Psoas muscle (tissue), 8 donors: Measurements from ENCODE around the gene TRAF2. TPM values are rescaled to one million over a fixed set of nuclear protein-coding genes. Genes with fewer than 3 reads are reported as not detected.
"Not testable (repeated sequence)": the region's sequence is repeated elsewhere in the genome, so short reads cannot be mapped to it uniquely, and the experiment has no call there.

ENCODE experiments used
- ATAC-seq, 4 donors: fragments of 200-7000 bp; cut with Tn5 transposase; one replicate each; pipeline ENCODE4 v1.9.1; 2020; ENCODE audit warnings: moderate library complexity in 3 of 4, mild to moderate bottlenecking in 2 of 4
- DNase-seq, 2 donors: peaks; one replicate each; pipeline ENCODE4 v3.0.0-alpha.2; 2020
- H3K27ac ChIP-seq: fragments of 200-600 bp; one replicate; pipeline ENCODE4 v1.8.0; 2022
- H3K27me3 ChIP-seq, 3 donors: fragments of 200-600 bp in 1 of 3; one replicate each; pipeline versions ENCODE4 v1.6.1 to v1.8.0; 2013 to 2022; ENCODE audit warnings: low read length in 2 of 3, mild to moderate bottlenecking in 2 of 3, moderate library complexity in 1 of 3; ENCODE audit not compliant: insufficient read depth in 3 of 3
- H3K36me3 ChIP-seq, 2 donors: fragments of 200-600 bp in 1 of 2; one replicate each; pipeline versions ENCODE4 v1.6.1 to v1.8.0; 2013 to 2022; ENCODE audit warnings: low read depth in 1 of 2, mild to moderate bottlenecking in 1 of 2, moderate library complexity in 1 of 2; ENCODE audit not compliant: insufficient read depth in 1 of 2
- H3K4me1 ChIP-seq: fragments of 200-600 bp; one replicate; pipeline ENCODE4 v1.8.0; 2022
- H3K4me3 ChIP-seq: fragments of 200-600 bp; one replicate; pipeline ENCODE4 v1.8.0; 2022; ENCODE audit warnings: mild to moderate bottlenecking
- H3K9me3 ChIP-seq: fragments of 200-600 bp; one replicate; pipeline ENCODE4 v1.8.0; 2022
- WGBS, 3 donors: extraction: QIAGEN DNeasy Blood & Tissue Kit; methylation state at CpG; one replicate each; pipeline versions ENCODE4 v1.1.6 to v1.1.7; 2013; 5-methylcytosine and 5-hydroxymethylcytosine counted together
- intact Hi-C, 2 donors: fragments of 100-400 bp; cut with DNase I; formaldehyde crosslinking; loops; one replicate each; pipeline versions ENCODE4 v1.11.0 to v1.14.2; 2022
- polyA plus RNA-seq, 3 donors: library from polyadenylated mRNA; stranded (reverse); fragments of 200-250 nt; gene quantifications; one replicate each; pipeline ENCODE4 v1.2.3, GENCODE V29; 2013
- total RNA-seq, 4 donors: library from RNA; stranded (reverse); fragmentation: NEBNext Ultra II Directional in 2 of 4; extraction: Animal tissue kit (Norgen Biotek cat#: 25700) in 2 of 4; gene quantifications; one replicate each; pipeline versions ENCODE4 v1.2.1 to v1.2.4, GENCODE V29; 2021 to 2023
- TF ChIP-seq, protein P1 (sequence below): fragments of 200-600 bp; IDR thresholded peaks from one replicate; pipeline ENCODE4 v1.8.0; 2022; ENCODE audit warnings: antibody characterized with exemption
- donor health status: healthy with polysubstance abuse.
- donor health status: DM: no; HTN: no; CAD: no; lungs with moderate emphysema.
- donor health status: Bipolar disorder and iron deficiency.
- donor health status: healthy.
- donor health status: DM: yes; HTN: yes; CAD: no.
- donor health status: DM: no; HTN: no; CAD: no.
- donor health status: DM: no; HTN: no; CAD: no.
- donor health status: DM: yes; HTN: yes; CAD: no.

The TRAF2 gene
- total and polyA plus RNA-seq, 7 donors: 5.4 to 15.9 (median 10.3) TPM

DNA sequence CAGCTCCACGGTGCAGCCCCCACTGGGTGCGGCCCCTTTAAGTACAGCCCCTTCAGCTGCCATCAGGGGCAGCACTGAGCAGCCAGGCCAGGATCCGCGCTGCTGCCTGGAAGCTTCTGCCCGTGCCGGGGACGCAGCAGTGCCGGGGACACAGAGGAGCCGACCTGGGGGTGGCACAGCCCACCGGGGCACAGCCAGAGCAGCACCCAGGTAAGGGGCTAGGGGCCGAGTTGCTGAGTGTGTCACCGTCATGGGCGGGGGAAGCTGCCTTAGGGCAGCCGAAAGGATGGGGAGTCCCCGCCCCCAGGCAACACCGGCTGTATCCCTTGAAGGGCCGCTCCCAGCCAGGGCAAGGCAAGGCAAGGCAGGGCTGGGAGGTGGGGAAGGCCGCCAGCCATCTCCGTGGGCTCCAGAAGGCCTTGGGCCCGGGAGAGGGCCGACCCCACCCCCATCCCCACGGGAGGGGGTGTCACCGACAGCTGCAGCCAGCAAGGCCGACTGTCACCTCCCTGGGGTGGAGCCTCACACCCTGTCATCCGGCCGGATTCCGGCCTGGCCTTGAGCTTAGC, 43.9 kb upstream of the TRAF2 start, which contains the start of gene AJM1:
TSS of gene AJM1 (plus strand) at position 99 of the 569 bp plus-strand sequence. CDS start 1,937 bp downstream, outside the sequence.
- ATAC-seq: peak; percentile 77 to 90 (median 81)
- Histone ChIP-seq H3K4me1 (peaks cover 13% of the 10 kb centered on the region), H3K27ac (peak within 1 kb of the TSS; percentile 43), H3K27me3 (peaks cover 0 to 24% (median 8%) of the 10 kb centered on the region in 3 donors), H3K36me3 (peaks cover 0 to 26% of the 10 kb centered on the region in 2 donors), H3K4me3 (peak within 1 kb of the TSS; percentile 63)
- whole genome bisulfite sequencing, 3 donors: 0 to 4% (median 1%) methylated on average over 20 to 24 of the region's 27 CpGs
- TF ChIP-seq, protein P1, sequence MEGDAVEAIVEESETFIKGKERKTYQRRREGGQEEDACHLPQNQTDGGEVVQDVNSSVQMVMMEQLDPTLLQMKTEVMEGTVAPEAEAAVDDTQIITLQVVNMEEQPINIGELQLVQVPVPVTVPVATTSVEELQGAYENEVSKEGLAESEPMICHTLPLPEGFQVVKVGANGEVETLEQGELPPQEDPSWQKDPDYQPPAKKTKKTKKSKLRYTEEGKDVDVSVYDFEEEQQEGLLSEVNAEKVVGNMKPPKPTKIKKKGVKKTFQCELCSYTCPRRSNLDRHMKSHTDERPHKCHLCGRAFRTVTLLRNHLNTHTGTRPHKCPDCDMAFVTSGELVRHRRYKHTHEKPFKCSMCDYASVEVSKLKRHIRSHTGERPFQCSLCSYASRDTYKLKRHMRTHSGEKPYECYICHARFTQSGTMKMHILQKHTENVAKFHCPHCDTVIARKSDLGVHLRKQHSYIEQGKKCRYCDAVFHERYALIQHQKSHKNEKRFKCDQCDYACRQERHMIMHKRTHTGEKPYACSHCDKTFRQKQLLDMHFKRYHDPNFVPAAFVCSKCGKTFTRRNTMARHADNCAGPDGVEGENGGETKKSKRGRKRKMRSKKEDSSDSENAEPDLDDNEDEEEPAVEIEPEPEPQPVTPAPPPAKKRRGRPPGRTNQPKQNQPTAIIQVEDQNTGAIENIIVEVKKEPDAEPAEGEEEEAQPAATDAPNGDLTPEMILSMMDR: peak; percentile 84
- DNase-seq: peak; percentile 81 to 87
- intact Hi-C loops: loop anchor here in 1 of 2 donors (10.0 kb wide), 1 partner anchor 182 kb away; the partner anchor contains the start of gene ABCA2
- not testable (repeated sequence) for H3K9me3 ChIP-seq

DNA sequence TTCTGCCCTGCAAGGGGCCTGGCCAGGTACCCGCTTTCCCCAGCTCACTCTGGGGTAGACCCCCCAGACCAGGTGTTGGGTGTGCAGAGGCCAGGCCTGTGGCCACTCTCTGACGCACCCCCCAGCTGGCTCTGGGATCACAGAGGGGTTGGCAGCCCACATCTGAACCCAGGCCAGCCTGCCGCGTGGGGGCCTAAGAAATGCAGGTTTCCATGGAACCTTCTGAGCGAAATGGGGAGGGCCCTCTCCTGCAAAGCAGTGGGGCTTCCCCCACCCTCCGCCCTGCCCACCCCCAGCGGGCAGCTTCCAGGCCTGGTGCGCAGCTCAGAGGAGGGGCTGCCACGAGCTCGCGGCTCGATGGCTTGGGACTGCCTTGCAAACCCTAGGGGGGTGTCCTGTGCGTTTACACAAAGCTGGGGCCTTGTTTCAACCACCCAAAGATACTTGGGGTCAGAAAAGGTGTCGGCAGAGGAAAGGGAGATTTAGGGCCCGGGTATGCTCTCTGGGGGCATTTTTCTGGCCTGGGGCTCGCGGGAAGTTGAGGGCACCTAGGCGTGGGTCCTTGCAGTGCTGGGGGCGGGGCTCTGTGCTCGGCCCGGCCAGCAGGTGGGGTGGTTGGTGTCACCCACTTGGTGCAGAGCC, 43.0 kb upstream of the TRAF2 start:
- intact Hi-C loops: loop anchor here in 1 of 2 donors (10.0 kb wide), 1 partner anchor 182 kb away; the partner anchor contains the start of gene ABCA2
- peak in 3 of 4 donors; percentile 23 to 35 (median 23) for ATAC-seq
- H3K4me1 ChIP-seq: peaks cover 13% of the 10 kb centered on the region
- not testable (repeated sequence) for H3K9me3 ChIP-seq, H3K27ac ChIP-seq, DNase-seq
- H3K27me3 ChIP-seq: peaks cover 0 to 24% (median 8%) of the 10 kb centered on the region in 3 donors
- H3K4me3 ChIP-seq: peak overlapping the region; percentile 63
- 12 to 21% (median 14%) methylated on average over 16 to 21 of the region's 21 CpGs for WGBS, 3 donors
- peaks cover 0 to 21% of the 10 kb centered on the region in 2 donors for H3K36me3 ChIP-seq

DNA sequence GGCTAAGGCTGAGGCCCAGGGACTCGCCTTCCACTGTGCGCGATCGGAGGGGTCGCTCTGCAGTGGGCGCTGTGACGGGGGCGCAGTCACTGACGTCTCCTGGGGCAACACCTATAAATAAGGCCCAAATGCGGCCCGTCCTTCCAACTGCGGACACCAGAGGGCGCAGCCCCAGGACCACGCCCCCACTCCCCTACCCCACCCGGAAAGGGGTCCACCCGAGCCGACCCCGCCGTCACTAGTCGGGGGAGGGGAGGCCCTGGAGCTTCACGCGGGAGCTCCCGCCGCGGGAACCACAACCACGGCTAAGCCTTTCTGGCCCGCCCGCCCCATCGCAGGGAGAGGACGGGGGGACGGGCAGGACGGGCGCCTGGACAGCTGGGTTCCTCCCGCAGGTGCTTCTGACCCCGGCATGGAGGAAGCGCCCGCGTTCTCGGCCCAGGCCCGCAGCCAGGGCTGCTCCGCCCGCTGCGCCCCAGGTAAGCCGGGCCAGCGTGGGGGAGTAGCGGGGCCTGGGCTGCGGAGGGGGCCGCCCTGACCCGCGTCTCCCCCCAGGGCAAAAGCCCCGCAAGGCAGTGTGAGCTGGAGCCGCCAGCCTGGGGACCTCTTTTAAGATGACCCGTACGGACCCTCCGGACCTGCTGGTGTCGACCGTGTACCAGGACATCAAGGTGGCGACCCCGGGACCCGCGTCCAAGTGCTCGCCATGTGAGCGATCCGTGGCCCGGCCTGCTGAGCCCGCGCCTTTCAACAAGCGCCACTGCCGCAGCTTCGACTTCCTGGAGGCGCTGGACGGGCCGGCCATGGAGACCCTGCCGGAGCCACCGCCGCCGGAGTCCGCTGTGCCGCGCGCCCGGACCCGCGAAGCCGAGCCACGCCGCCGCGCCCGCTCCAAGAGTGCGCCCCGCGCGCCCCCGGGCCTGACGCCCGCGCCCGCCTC, 42.2 kb upstream of the TRAF2 start:
- intact Hi-C loops: loop anchor here in 1 of 2 donors (10.0 kb wide), 1 partner anchor 181 kb away; the partner anchor contains the start of gene ABCA2
- H3K4me1 ChIP-seq: peaks cover 13% of the 10 kb centered on the region
- peak overlapping the region; percentile 63 for H3K4me3 ChIP-seq
- DNase-seq (peak in 1 of 2 donors; percentile 79), ATAC-seq (peak; percentile 5 to 38 (median 10))
- peaks cover 0 to 24% (median 8%) of the 10 kb centered on the region in 3 donors for H3K27me3 ChIP-seq
- not testable (repeated sequence) for H3K9me3 ChIP-seq, H3K27ac ChIP-seq
- peaks cover 0 to 13% of the 10 kb centered on the region in 2 donors for H3K36me3 ChIP-seq
- WGBS, 3 donors: 17 to 25% (median 22%) methylated on average over 69 to 99 of the region's 99 CpGs
- TF ChIP-seq, protein P1: peak; percentile 61

DNA sequence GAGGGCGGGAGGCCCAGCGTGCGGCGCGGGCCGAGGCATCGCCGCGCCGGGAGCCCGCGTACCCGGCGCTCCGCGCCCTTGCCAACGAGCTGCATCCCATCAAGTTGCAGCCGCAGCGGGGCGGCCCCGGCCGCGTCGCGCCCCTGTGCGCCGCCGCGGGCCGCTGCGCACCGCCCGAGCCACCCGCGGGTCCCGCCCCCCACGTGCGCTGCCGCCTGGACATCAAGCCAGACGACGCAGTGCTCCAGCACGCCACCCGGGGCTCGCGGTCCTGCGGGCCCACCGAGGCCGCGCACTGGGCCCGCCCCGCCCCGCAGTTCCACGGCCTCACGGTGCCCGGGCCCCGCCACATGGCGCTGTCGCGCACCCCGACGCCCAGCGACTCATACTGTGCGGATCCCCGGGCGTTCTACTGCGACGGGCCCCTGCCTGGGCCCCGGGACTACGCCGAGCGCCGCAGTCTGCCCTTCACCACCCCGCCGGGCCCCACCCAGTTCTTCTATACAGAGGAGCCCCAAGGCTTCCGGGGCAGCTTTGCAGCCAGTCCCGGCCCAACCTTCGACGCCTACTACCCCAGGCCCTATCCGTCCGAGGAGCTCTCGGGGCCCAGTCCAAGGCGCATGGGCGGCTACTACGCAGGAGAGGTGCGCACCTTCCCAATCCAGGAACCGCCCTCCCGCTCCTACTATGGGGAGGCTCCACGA, 41.4 kb upstream of the TRAF2 start:
- Histone ChIP-seq H3K4me1 (peaks cover 16% of the 10 kb centered on the region), H3K9me3 (no peaks in the 10 kb centered on the region), H3K27ac (no peak overlapping the region), H3K36me3 (peaks cover 0 to 5% of the 10 kb centered on the region in 2 donors), H3K27me3 (peaks cover 0 to 24% (median 8%) of the 10 kb centered on the region in 3 donors), H3K4me3 (no peak overlapping the region)
- DNase-seq (no peak), ATAC-seq (no peak)
- intact Hi-C loops: loop anchor here (5.0 to 10.0 kb wide), 5 partner anchors 82 to 182 kb away; partner anchors contain the start of genes ABCA2 (in 2 of the 2), C8G (in 1 of the 2) and FBXW5 (in 1 of the 2)
- 43 to 57% (median 48%) methylated on average over 56 to 88 of the region's 88 CpGs for WGBS, 3 donors
- TF ChIP-seq, protein P1: no peak
